ENCODE results near the gene MYPN. TPM values are rescaled to one million over a fixed set of nuclear protein-coding genes. Genes with fewer than 3 reads are reported as not detected.

Gene MYPN
- total RNA-seq, 1 experiment from 2014 or later = not detected

GRCh38 chr10:68172324-68172723 lies 63.0 kb downstream of the MYPN start:
- no peak overlapping the region for H3K4ac ChIP-seq (ENCODE audit: low read depth, low read length)
- TF ChIP-seq CTCF (conservative IDR thresholded peaks at IDR 0.05) = no peak
- H2BK5ac ChIP-seq (ENCODE audit: insufficient read length, low read length) = no peak overlapping the region
- no peak overlapping the region for H3K4me2 ChIP-seq (ENCODE audit: insufficient read depth, insufficient read length, low read length)
- no peak overlapping the region for H2BK15ac ChIP-seq (ENCODE audit: low read depth, low read length)
- H3K23me2 ChIP-seq (ENCODE audit: insufficient read length, low read depth, low read length, poor library complexity, severe bottlenecking) = no peaks in the 10 kb centered on the region
- no peak overlapping the region for H4K8ac ChIP-seq (replicated peaks; ENCODE audit: insufficient read length, low read depth, low read length)
- no peaks in the 10 kb centered on the region for H3K79me1 ChIP-seq (ENCODE audit: insufficient read depth, low read depth, low read length, poor library complexity, severe bottlenecking)
- H3K9ac ChIP-seq (ENCODE audit: extremely low read depth, insufficient read length, low read length) = no peak overlapping the region
- H3T11ph ChIP-seq (ENCODE audit: low read length) = no peak overlapping the region
- no peaks in the 10 kb centered on the region for H3K27me3 ChIP-seq (ENCODE audit: insufficient read depth, low read length)
- no peak overlapping the region for H3K27ac Mint-ChIP-seq
- H3K18ac ChIP-seq (ENCODE audit: insufficient read length, low read depth, low read length) = no peak overlapping the region
- H3K23ac ChIP-seq (ENCODE audit: insufficient read length, low read depth, low read length) = no peak overlapping the region
- no peak overlapping the region for H4K5ac ChIP-seq (ENCODE audit: insufficient read length, low read depth, low read length)
- no peak overlapping the region for H3K14ac ChIP-seq (ENCODE audit: insufficient read depth, low read length)
- H3K9me3 Mint-ChIP-seq = no peaks in the 10 kb centered on the region
- no peak overlapping the region for H2BK20ac ChIP-seq (ENCODE audit: low read depth, low read length, poor library complexity, severe bottlenecking)
- no peak overlapping the region for H4K91ac ChIP-seq (ENCODE audit: insufficient read length, low read depth, low read length)
- no peak overlapping the region for H2BK12ac ChIP-seq (ENCODE audit: insufficient read length, low read depth, low read length)
- no peak overlapping the region for H2BK120ac ChIP-seq (ENCODE audit: low read depth, low read length, poor library complexity, severe bottlenecking)
- H3K27ac ChIP-seq (ENCODE audit: insufficient read length, low read depth, low read length) = no peak overlapping the region
- H3K56ac ChIP-seq (ENCODE audit: insufficient read length, low read depth, low read length) = no peak overlapping the region
- H3K27me3 Mint-ChIP-seq (ENCODE audit: low read depth) = no peaks in the 10 kb centered on the region
- no peak overlapping the region for H2AK5ac ChIP-seq (ENCODE audit: insufficient read length, low read length)
- peaks cover 0 to 3% (median 0%) of the 10 kb centered on the region in 3 experiments; a peak in 1 of 7 replicates for H3K36me3 Mint-ChIP-seq (ENCODE audit: insufficient read depth in 1 of 3, low read depth in 3 of 3)
- H3K4me3 Mint-ChIP-seq = no peak overlapping the region
- no peaks in the 10 kb centered on the region for H4K20me1 ChIP-seq (ENCODE audit: control insufficient read depth, insufficient read depth, insufficient read length)
- no CpG with 5 or more reads among the region's 2 CpGs for WGBS (ENCODE audit: extremely low coverage, insufficient read length, low lambda C conversion rate)
- no peaks in the 10 kb centered on the region; a peak in 1 of 4 replicates for H3K4me1 Mint-ChIP-seq
- no peaks in the 10 kb centered on the region for H3K79me2 ChIP-seq (ENCODE audit: insufficient read depth, low read length)
- no peak overlapping the region for H2AFZ ChIP-seq (ENCODE audit: low read length)
- no peaks in the 10 kb centered on the region for H3K4me1 ChIP-seq (ENCODE audit: insufficient read depth, low read length)
- no peak for DNase-seq
- no peaks in the 10 kb centered on the region for H3K9me3 ChIP-seq (ENCODE audit: control insufficient read depth, low read depth, low read length)

Measured in H9 (cell line).